GM20431 (cell line): ENCODE data around the gene PLCL1.

Experiments used
- in situ Hi-C: fragments of 300-500 bp; cut with MseI, MboI; formaldehyde crosslinking; loops from one replicate; pipeline ENCODE4 v1.15.0; 2020; ENCODE audit warnings: low sequenced_read_pairs; ENCODE audit not compliant: unreplicated experiment

Gene PLCL1

DNA sequence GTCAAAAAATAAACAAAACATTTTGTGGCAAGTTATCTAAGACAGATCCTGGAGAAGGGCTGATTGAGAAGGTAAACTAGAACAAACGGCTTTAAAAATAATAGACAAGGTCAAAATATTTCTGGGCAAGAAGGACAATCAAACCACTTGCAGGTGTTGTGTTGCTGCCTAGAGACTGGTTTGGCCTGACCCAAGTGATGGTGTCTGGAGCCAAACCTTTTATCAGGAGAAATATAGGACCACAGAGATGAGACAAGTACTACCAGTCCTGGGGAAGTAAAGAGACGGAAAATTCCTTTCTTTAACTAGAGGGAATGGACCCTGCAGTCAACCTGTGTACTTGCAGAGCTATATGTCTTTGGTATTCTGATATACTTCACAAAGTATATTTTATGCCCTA, 44.2 kb downstream of the PLCL1 start:
- in situ Hi-C loops: no loop called here

DNA sequence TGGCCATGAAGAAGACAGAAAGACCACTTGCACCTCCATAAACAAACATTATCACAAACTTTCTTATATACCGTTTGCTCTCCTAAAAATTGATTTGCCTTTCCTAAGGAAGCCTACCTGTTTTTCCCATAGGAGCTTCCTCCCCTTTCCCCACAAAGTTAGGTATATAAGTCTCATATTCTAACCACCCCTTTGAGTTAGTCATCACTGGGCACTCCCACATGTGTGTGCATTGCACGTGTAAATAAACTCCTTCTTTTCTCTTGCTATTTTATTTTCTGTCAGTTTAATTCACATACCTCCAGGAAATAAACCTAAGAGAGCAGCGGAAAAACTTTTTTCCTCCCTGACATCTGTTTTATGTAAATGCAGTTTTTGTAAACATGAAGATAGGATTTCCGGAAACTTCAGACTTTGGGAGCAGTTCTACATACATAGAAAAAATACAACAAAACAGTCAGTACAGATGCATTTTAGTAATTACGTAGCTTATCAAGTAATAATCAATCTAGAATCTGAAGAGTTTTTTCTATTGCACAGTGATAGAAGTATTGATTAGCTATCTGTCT, 46.6 kb downstream of the PLCL1 start:
- in situ Hi-C loops: no loop called here

DNA sequence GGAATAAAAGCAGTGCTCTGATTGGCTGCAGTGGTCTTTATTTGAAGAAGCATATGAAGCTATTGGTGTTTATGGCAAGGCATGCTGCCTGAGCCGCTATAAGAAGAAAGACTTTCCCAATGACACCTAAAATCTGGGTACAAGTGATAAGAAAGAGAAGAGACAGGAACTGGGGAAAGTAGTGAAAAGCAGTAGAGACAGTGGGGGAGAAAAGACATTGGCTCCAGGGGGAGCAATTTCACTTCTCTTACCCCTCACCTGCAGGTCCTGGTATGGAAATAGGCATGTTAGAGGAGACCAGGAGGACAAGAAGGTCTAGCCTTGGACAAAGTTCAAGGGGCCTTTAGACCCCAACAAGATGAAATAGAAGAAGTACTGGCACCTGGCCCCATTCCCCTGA, 47.1 kb downstream of the PLCL1 start:
- in situ Hi-C loops: no loop called here

DNA sequence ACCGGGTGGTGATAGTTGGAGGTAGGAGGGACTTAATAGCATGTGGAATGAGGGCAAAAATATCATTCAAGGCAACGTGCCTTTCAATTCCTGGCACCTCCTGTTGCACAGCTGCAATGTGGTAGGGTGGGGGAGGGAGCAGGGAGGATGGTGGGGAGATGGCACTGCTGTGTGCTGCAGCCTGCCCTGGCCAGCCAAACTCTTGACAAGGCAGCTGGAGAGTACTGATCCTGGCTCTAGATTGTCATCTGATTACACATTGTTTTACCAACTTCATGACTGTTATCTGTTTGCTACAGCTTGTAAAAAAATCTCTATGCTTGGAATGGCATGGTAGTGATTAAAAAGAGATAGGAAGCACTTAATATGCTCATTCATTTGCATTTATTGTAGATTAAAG, 47.7 kb downstream of the PLCL1 start:
- in situ Hi-C loops: no loop called here

DNA sequence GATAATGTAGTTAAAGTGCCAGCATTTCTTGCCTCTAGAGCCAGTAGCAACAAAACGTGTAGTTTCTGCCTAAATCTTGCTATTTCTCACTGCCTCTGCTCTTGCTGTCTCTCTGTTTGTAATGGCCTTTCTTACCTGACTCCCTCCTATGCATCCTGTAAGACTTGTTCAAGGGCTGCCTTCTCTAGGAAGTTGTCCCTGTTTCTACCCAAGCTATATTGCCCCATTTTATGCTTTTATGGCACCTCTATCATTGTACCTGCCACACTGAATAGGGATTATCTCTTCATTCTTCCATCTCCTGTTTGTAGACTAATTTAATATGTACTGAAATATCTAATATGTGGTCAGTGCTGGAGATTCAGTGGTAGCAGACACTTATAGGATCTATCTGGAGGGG, 49.2 kb downstream of the PLCL1 start:
- in situ Hi-C loops: no loop called here

DNA sequence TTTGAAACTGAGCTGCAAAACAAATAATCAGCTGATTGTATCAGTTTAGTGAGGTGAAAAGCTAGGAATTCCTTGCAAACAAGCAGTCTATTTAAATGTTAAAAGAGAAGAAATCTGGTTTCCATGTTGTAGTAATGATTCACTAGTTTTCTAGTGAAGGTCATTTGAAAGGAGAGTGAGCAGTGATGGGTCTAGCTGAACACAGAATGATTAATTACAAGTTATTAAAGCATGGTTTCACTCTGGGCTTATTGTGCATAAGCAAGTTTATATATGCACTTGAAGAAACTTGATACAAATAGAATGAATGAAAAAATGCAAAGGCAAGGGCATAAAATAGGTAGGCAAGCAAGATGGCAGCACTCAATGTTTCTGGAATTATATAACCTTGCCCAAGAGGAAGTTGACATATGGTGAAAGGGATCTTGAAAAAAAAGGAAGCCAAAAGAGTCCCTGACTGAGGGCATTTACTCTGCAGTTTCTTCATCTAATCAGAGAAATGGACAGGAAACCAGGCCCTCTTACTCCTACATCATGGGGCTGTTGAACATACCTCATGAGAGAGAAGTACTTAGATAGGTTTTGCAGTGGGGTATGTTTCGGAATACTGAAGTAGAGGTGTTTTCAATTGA, 53.2 kb downstream of the PLCL1 start:
- in situ Hi-C loops: no loop called here

DNA sequence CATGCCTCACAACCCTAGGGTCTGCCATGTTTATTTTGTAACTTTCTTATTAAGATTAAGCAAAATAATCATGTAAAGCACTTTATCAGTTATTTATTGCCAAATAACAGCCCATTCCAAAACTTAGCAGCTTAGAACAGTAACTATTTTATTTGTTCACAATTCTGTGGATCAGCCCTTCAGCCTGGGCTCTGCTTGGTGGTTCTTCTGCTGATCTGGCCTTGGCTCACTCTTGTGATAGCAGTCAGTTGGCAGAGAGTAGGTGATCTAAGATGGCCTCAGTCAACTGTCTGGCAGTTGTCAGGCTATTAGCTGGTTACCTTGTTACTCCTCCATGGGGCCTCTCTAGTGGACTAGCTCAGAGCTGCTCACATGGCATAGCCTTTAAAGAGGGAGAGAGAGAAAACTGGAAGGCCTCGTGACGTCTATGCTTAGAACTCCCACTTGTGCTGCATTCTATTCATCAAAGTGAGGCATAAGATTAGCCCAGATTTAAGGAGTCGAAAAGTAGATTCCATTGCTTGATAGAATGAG, 54.3 kb downstream of the PLCL1 start:
- in situ Hi-C loops: no loop called here

DNA sequence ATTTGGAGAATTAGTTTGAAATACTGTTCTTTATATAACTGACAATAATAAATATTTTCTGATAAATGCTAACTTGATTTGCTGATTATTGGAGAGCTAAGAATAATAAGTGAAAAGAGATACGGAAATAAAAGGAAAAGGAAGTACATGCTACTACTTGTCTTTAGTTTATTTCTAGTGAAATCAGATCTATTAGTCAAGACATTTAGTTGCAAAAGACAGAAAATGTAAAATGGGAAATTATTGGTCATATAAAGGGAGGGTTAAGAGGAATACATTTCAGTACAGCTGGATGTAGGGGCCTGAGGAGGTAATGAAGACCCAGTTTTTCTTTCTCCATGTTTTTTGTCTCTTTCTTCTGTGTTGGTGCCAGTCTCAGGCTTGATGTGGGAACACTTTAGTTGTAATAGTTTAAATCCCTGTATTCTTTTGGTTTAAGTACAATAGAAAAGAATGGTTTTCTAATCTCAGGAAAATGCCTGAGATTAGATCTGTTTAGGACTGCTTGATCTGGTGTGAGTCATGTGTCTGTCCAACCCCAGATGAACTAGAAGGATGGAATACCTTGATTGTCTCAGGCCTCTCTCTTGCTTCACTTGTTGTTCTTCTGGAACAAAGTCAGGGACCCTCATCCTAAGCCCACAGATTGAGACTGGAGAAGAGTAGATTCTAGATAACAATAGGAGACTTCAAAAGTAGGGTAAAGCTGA, 58.0 kb downstream of the PLCL1 start:
- in situ Hi-C loops: no loop called here

DNA sequence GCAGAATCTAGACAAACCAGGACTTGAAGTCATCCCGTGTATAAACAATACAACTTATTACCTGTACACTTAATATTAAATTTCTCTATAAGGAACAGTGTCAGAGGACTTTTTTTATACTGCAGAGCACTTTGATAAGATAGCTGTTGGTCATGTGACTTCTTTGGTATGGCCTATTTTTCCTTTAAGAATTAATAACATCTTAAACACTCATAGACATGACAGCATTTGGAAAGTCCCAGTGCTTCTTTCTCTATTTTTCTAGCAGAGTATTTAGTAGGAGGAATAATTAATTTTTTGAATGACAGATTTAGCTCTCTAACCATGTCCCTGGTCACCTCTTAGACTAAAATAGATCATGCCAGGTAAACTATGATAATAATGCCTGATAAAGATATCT, 59.4 kb downstream of the PLCL1 start:
- in situ Hi-C loops: no loop called here

DNA sequence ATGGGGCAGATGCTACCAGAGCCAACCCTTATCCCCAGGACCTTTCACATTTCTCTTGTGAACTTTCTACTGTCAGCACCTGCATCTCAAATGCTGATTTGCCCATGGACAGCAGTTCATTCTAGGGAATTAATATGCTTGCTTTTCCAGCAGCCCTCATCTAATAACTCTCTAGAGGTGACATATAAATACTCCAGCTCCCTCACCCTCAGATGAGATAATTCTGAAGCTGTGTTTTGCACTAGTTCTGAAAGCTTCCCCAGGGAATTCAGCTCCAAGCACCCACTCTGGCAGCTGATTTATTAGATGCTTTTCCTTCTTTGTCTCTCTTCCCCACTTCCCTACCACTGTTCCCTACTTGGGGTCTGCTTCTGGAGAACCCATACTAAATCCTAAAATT, 62.1 kb downstream of the PLCL1 start:
- in situ Hi-C loops: no loop called here

DNA sequence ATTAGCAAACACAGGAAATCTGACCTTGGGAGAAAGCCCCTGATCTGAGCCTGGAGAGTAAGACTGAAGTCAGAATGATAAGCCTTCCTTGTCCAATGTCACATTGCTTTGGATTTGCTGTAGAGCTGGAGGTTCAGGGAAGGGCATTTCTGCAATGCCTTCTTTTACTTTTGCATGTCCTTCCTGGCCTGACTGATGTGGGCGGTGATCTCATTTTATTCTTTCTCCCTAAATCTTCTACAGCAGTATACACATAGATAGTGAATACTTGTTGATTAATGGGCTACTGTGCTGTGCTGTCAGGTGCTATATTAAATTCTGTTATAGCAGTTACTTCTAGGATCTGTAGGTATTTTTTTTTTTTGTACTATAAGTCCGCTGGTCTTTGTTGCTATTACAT, 62.6 kb downstream of the PLCL1 start:
- in situ Hi-C loops: no loop called here

DNA sequence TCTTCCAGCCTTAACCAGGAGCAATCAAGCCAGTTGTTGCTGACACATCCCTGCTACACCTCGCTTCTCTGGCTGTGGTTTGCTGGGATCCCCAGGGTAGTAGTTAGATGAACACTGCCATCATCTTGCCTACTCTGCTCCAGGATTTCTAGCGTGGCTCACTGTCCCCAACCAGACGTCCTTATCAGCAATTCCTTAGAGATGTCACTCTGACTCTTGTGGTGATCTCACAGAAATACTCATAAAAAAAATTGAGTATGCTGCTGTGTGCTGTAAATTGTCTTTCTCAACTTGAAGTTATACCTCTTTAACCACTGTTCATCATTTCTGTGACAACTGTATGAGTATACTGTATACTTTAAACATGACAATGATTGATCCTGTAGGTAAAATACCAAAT, 63.2 kb downstream of the PLCL1 start:
- in situ Hi-C loops: no loop called here

DNA sequence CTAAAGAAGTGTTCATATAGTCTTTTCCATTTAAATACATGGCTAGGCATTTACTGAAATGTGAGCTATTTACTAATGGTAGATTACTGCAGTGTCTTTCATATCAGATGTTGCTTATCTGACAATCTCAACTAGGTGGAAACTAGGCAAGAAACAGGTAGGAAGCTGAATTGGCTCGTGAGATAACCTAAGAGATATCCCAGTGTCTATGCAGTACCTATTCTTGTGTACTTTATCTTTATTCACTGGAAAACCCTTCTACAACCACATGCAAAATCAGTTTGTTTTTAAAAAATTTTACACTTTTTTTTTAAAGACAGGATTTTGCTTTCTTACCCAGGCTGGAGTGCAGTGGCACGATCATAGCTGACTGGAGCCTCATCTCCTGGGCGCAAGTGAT, 63.8 kb downstream of the PLCL1 start:
- in situ Hi-C loops: no loop called here

DNA sequence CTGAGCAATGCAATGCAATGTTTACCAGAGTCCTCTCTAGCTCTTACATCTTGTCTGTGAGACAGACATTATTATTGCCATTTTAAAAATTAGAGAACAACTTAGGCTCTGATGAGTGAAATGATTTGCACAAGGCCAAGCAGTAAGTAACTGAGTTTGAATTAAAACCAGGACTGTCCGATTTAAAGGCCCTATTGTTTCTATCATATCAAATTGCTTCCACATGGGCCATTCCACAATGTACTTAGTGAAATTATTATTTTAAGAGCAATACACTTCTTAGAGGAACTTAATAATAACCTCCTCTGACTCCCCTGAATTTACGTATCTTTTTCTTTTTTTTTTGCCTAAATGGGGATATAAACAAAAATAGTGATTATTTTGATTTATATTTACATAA, 64.6 kb downstream of the PLCL1 start:
- in situ Hi-C loops: no loop called here

DNA sequence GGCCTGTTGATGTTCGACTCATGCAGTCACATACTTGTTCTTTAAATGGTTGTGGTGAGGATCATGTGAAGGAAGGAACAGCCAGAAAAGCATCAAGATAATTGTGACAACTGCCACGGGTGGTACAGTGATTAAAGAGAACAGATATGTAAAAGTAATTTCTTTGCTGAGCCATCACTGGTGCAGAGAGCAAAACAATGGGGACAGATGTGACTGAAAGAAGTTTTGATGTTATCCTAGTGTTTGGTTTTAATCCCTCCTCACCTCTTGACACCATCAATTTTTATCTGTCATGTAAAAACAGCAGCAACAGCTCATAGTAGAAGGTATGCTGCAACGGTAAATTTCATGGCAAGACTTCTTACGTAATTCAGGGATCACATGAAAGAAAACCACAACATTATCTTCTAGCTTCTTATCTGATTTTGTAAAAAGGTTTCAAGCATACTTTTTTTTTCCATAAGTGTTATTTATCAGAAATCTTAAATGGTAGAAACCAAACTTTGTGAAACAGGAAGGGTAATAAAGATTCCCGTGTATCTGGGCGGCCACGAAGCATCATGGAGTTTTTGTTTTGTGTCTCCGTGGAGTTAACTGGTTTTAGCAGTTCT, 65.2 kb downstream of the PLCL1 start:
- in situ Hi-C loops: no loop called here

DNA sequence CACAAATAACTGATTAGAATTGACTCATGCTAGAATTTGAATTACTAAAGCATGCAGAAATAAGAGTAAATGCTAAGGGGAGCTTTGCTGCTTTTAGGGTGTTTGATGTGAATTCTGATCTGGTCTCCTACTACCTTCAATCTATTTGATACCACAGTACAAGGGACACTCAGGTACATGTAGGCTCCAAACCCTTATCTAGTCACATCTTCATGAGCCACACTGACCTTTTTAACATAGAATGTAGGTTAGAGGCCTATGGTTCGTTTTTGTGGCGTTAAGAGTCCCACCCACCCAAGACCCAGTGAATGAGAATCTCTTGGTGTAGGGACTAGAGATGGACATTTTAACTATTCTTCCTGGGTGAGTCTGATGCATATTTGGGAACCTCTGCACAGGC, 65.7 kb downstream of the PLCL1 start:
- in situ Hi-C loops: no loop called here

DNA sequence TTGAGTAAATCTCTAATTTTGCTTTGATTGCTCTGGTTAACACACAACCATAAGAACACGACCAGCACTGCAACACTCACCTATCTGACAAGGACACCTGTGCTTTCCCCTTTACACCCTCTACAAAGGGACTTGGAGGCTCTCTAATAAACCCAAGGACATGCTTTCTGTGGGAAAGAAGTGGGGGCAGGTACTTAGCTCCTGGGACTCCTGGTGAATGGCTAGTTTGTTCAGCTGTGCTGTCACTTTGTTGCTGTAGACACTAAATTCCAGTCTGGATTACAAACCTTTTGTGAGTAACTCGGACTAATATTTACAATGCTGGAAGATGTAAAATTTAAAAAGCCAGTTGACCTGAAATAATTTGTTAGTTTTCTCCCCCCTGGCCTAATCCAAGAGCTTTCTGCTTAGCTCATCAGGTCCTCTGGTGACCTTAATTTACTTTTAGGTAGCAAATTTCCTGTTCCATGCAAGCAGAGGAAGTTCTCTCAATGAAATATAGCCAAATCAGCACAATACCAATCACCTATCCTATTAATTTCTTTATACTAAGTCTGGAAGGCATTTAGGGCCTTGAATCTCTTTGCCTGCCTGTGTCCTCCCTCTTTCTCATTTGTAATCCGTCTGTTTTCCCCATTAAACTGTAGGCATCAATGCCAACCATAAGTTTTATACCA, 67.5 kb downstream of the PLCL1 start:
- in situ Hi-C loops: no loop called here

DNA sequence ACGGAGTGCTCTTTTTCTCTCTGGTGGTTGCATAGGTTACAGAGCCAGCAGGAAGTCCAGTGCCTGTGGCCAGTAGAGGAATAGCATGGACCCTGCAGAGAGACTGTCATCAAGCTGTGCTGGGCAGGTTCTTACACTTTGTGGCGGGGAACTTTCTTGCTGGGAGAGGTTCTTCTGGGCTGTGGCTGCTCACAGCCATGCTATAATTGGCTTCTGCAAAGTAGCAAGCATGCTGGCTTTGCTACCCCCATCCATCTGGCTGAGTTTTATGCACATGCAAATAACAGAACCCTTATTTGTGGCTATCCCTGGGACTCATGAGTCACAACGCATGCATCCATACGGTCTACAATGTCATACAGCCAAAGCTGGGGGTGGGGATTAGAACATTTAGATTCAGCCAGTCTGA, 68.9 kb downstream of the PLCL1 start:
- in situ Hi-C loops: no loop called here

DNA sequence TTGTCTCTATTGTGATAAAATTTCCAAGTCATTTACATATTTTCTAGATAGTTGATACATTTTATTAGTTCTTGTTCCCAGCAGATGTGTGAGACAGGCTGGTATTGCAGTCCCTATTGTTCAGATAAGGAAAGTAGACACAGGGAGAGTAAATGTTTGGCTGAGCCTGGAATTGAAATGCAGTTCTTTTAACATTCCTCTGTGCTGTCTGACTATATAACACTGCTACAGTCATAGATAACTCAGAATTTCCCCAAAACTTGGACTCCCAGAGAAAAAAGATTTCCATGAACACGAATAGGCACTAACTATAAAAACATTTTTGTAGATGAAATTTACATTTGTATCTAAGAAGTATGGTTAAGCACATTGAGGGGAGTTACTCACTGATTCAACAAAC, 71.4 kb downstream of the PLCL1 start:
- in situ Hi-C loops: no loop called here

DNA sequence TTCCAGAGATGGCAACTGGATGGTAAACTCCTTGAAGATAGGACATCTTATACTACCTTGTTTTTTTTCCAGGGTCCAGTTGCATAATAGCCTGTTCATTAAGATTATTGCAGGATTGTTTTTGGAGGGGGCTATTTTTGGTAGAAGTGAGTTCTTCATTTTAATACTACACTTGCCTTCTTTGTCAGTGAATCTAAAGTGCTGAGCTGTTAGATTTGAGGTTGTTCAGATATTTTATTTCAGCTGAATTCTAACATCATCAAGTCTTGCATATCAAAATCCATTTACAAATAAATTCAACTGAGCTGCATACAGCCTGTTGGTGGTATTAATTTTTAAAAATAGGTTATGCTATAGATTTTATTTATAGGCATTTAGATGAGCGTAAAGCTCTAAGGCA, 72.1 kb downstream of the PLCL1 start:
- in situ Hi-C loops: no loop called here

DNA sequence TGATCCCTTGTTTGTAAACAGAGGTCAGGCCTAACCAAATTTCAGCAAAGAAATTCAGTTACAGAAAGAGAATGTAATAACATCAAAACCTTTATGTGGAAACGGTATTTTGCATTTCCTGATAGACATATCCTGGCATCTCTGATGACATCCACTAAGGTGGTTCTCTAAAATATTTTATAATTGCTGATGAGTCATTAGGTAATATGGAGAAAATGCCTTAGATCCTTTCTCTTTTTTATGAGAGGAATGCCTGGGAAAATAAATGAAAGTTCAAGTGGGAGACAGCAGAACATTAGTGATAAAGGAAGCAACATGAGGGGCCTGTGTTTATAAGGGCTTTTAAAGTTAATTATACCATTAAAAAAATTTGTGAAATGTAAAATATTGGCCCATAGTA, 72.6 kb downstream of the PLCL1 start:
- in situ Hi-C loops: no loop called here
